ENCODE results near the gene TBC1D16.
A peak's percentile ranks its signal among the peaks of the same experiment; 100 is the strongest.

The TBC1D16 gene

GRCh38 chr17:79990704-79991103 lies 45.0 kb downstream of the TBC1D16 start:
- DNase-seq (ENCODE audit: low read depth), result no peak
- no peak overlapping the region for H3K4me3 ChIP-seq (ENCODE audit: low read depth, low read length)
- TF ChIP-seq CTCF (conservative IDR thresholded peaks at IDR 0.05; ENCODE audit: low read depth, low read length), result no peak

DNA sequence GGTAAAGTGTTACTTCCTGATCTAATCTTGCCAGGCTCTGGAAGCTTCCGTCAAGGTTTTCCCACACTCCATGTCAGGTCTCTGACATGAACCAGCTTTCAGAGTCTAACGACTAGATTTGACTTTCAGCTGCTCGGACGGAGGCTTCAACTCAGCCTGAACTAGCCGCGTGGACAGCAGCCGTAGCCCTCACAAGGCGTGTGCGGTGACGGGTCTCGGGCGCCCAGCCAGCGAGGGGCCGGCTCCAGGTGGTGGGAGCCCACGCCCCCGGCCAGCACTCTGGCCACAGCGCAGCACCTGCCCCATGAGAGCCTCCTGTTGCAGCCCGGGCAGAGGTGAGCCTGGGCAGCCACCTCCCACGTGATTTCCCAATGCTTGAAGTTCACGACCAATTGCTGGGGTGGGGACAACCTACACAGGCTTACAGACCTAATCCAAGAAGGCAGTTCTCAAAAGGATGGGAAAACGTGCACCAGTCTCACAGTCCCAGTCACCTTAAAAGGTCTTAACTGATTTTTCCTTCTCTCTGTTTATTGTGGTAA lies 45.5 kb downstream of the TBC1D16 start:
- no peak for DNase-seq (ENCODE audit: low read depth)
- TF ChIP-seq CTCF (conservative IDR thresholded peaks at IDR 0.05; ENCODE audit: low read depth, low read length), result no peak
- H3K4me3 ChIP-seq (ENCODE audit: low read depth, low read length), result no peak overlapping the region

DNA sequence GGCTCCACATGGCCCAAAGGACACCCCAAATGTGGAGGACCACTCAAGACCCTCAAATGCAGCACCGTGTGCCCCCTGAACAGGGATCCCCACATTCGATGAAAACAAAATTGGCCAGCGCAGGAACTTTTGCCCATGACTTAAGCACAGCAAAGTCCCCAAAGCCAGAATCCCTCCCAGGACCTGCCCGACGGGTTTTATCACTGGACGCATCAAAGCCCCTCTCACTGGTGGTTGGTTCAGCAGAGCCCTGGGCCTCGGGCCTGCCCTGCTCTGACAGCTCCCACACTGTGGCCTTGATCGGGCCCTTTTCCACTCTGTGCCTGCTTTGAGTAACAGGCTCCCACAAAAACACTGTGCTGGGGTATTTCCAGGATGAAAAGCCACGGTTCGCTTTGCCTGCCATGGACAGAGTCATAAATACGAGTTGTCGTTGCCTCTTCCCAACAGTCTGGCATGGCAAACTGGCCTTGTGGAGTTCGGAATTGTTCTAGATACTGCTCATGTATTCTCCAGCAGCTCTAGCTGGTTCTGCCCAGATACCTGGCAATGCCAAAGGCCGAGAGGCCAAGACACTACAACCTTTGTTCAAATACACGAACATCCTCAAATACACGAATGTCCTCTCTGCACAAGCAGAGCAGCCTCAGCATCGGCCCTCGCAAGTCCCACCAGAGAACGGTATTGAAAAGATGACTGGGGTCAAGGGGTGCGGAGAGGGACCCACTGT lies 46.4 kb downstream of the TBC1D16 start:
- no peak overlapping the region for H3K4me3 ChIP-seq (ENCODE audit: low read depth, low read length)
- DNase-seq (ENCODE audit: low read depth), result no peak
- no peak for TF ChIP-seq CTCF (conservative IDR thresholded peaks at IDR 0.05; ENCODE audit: low read depth, low read length)

DNA sequence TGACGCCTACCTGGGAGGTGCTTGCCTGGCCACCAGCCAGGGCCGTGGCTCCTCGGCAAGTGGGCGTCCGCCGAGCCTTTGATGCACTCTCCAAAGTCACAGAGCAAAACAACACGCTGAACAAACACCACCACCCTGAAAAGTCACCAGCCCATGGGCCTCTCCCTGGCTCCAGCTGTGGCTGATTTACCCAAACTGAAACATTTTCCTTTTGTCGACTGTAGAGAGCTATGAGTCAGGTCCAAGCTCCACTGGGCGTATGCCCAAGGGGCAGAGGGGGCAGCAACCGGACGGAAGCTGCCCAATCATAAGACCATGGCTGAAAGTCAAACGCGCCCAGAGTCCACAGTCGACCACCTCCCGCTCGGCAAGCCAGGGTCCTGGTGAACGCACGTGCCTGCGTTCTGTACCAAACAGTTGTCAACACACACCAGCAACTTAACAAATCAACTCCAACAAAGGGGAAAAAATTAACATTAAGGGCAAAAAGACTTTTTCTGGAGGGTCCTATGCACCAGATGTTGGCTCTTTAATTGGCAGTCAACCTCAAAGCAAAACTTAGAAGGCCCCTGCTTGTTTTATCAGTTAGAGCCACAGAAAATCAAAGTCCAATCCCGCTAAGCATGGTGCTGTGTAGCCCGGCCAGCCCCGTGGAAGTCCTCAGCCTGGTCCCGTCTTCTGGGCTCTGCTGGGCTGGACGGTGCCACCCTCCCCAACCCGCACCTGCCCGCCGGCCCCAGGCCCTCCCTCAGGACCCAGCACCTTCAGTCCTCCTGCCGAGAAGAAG lies 47.3 kb downstream of the TBC1D16 start:
- H3K4me3 ChIP-seq (ENCODE audit: low read depth, low read length), result peak overlapping the region; percentile 14
- no peak for TF ChIP-seq CTCF (conservative IDR thresholded peaks at IDR 0.05; ENCODE audit: low read depth, low read length)
- DNase-seq (ENCODE audit: low read depth), result peak; percentile 83

GRCh38 chr17:79987935-79988184 lies 47.8 kb downstream of the TBC1D16 start:
- peak overlapping the region; percentile 14 for H3K4me3 ChIP-seq (ENCODE audit: low read depth, low read length)
- no peak for TF ChIP-seq CTCF (conservative IDR thresholded peaks at IDR 0.05; ENCODE audit: low read depth, low read length)
- DNase-seq (ENCODE audit: low read depth), result no peak

- no peak for TF ChIP-seq CTCF (conservative IDR thresholded peaks at IDR 0.05; ENCODE audit: low read depth, low read length)
- peak; percentile 32 for DNase-seq (ENCODE audit: low read depth)
- no peak overlapping the region for H3K4me3 ChIP-seq (ENCODE audit: low read depth, low read length)
Observed at GRCh38 chr17:79987187-79987934, 48.3 kb downstream of the TBC1D16 start.
